Measurements from ENCODE around the gene WNT1. TPM values are rescaled to one million over a fixed set of nuclear protein-coding genes. Genes with fewer than 3 reads are reported as not detected.

The WNT1 gene
- polyA plus RNA-seq, 3 donors, result 0.33 TPM; not detected in 2

DNA sequence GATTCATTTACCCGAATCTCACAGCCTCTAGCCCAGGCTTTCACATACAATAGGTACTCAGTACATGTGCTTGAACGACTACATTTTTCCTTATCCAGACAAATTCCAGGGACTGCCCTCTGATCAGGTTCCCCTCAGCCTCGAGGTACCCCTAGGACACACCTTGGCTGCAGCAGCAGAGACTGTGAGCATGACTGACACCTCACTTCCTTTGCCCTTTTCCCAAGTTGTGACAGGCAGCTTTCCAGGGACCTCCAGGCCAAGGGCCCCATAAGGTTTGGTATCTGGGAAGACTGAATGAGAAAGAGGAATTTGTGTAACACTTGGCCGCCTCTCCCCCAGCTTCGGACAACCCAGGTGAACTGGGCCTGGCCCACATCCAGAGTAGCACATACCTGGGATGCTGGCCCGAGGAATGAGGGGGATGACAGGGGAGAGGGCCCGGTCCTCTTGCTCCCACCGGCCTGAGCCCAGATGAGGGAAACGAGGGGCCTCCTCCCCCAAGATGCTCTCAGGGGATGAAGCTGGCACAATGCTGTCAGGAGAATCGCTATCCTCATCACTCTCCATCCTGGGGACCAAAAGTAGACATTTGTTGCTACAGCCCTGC is 50.6 kb downstream of the WNT1 start:
- peaks cover 95 to 100% of the 10 kb centered on the region in 2 donors for H3K36me3 ChIP-seq (replicated peaks in 1 of 2; ENCODE audit: control insufficient read depth in 1 of 2, insufficient read depth in 2 of 2, low read length in 2 of 2)
- Mint-ChIP-seq H3K9me3 (no peaks in the 10 kb centered on the region), H3K4me1 (peaks cover 14% of the 10 kb centered on the region), H3K27me3 (ENCODE audit: low read depth in 3 of 3) (peaks cover 0 to 1% (median 0%) of the 10 kb centered on the region in 3 donors), H3K36me3 (peaks cover 77 to 96% of the 10 kb centered on the region in 2 donors), H3K4me3 (no peak overlapping the region), H3K27ac (peak overlapping the region in 6 of 7 donors; percentile 38 to 85 (median 78))
- intact Hi-C loops (cut with micrococcal nuclease), result no loop called here
- peaks cover 94% of the 10 kb centered on the region for H4K20me1 ChIP-seq (ENCODE audit: insufficient read depth, low read length)
- no peak overlapping the region for H3K4me3 ChIP-seq (replicated peaks in 1 of 3; ENCODE audit: low read depth in 2 of 3, low read length in 3 of 3)
- H2AFZ ChIP-seq (ENCODE audit: insufficient read depth, low read depth, low read length, poor library complexity, severe bottlenecking), result no peak overlapping the region
- no peaks in the 10 kb centered on the region for H3K4me1 ChIP-seq (ENCODE audit: control insufficient read depth in 1 of 2, insufficient read depth in 2 of 2, low read length in 2 of 2)
- TF ChIP-seq, protein P1, sequence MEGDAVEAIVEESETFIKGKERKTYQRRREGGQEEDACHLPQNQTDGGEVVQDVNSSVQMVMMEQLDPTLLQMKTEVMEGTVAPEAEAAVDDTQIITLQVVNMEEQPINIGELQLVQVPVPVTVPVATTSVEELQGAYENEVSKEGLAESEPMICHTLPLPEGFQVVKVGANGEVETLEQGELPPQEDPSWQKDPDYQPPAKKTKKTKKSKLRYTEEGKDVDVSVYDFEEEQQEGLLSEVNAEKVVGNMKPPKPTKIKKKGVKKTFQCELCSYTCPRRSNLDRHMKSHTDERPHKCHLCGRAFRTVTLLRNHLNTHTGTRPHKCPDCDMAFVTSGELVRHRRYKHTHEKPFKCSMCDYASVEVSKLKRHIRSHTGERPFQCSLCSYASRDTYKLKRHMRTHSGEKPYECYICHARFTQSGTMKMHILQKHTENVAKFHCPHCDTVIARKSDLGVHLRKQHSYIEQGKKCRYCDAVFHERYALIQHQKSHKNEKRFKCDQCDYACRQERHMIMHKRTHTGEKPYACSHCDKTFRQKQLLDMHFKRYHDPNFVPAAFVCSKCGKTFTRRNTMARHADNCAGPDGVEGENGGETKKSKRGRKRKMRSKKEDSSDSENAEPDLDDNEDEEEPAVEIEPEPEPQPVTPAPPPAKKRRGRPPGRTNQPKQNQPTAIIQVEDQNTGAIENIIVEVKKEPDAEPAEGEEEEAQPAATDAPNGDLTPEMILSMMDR (IDR thresholded peaks at IDR 0.05), result no peak
- H3K79me2 ChIP-seq (ENCODE audit: insufficient read depth, low read length), result peaks cover 10% of the 10 kb centered on the region
- H3K27ac ChIP-seq (ENCODE audit: low read depth in 1 of 2, low read length in 2 of 2), result peak overlapping the region in 1 of 2 donors; percentile 59
- H3K27me3 ChIP-seq (ENCODE audit: control insufficient read depth in 2 of 2, insufficient read depth in 2 of 2, low read length in 2 of 2), result no peaks in the 10 kb centered on the region
- H3K9me3 ChIP-seq (replicated peaks in 1 of 2; ENCODE audit: control insufficient read depth in 1 of 2, insufficient read depth in 1 of 2, low read length in 2 of 2), result no peaks in the 10 kb centered on the region
- H3K4me2 ChIP-seq (replicated peaks; ENCODE audit: extremely low read depth, low read length, poor library complexity, severe bottlenecking), result no peak overlapping the region
- WGBS (ENCODE audit: insufficient coverage), result 97% methylated on average over 7 of the region's 10 CpGs
- DNase-seq, result no peak
- no peak overlapping the region for H3K9ac ChIP-seq (ENCODE audit: insufficient read depth, low read length, poor library complexity, severe bottlenecking)

DNA sequence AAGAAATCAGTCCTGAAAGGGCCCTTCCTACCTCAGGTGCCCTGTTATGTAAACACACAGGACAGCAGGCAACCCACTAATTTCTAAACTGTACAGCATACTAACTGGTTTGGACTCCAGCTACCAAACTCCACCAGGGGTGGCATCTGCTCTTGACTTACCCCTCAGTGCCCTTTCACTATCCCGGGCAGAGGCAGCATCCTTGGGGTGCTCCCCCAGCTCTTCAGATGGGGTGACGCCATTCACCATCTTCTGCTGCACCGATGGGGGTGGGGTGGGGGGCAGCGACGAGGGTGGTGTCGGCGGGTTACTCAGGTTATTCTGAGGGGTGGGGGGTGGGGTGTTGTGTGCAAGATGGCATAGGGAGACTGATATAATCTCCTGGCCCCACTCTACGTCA is 52.0 kb downstream of the WNT1 start:
- peak overlapping the region in 1 of 2 donors; percentile 1 for H3K27ac ChIP-seq (ENCODE audit: low read depth in 1 of 2, low read length in 2 of 2)
- no peaks in the 10 kb centered on the region for H3K27me3 ChIP-seq (ENCODE audit: control insufficient read depth in 2 of 2, insufficient read depth in 2 of 2, low read length in 2 of 2)
- no peak overlapping the region for H2AFZ ChIP-seq (ENCODE audit: insufficient read depth, low read depth, low read length, poor library complexity, severe bottlenecking)
- no peaks in the 10 kb centered on the region for H3K9me3 ChIP-seq (replicated peaks in 1 of 2; ENCODE audit: control insufficient read depth in 1 of 2, insufficient read depth in 1 of 2, low read length in 2 of 2)
- H3K79me2 ChIP-seq (ENCODE audit: insufficient read depth, low read length), result peaks cover 10% of the 10 kb centered on the region
- no peak for DNase-seq
- H3K4me3 ChIP-seq (replicated peaks in 1 of 3; ENCODE audit: low read depth in 2 of 3, low read length in 3 of 3), result no peak overlapping the region
- Mint-ChIP-seq H3K9me3 (no peaks in the 10 kb centered on the region), H3K27ac (peak overlapping the region in 4 of 7 donors; percentile 7 to 60 (median 32)), H3K27me3 (ENCODE audit: low read depth in 3 of 3) (peaks cover 0 to 1% (median 0%) of the 10 kb centered on the region in 3 donors), H3K36me3 (peaks cover 79 to 96% of the 10 kb centered on the region in 2 donors), H3K4me3 (no peak overlapping the region), H3K4me1 (peaks cover 14% of the 10 kb centered on the region)
- H3K4me2 ChIP-seq (replicated peaks; ENCODE audit: extremely low read depth, low read length, poor library complexity, severe bottlenecking), result no peak overlapping the region
- intact Hi-C loops (cut with micrococcal nuclease), result no loop called here
- peaks cover 95 to 100% of the 10 kb centered on the region in 2 donors for H3K36me3 ChIP-seq (replicated peaks in 1 of 2; ENCODE audit: control insufficient read depth in 1 of 2, insufficient read depth in 2 of 2, low read length in 2 of 2)
- WGBS (ENCODE audit: insufficient coverage), result no CpG with 5 or more reads among the region's 8 CpGs
- H3K4me1 ChIP-seq (ENCODE audit: control insufficient read depth in 1 of 2, insufficient read depth in 2 of 2, low read length in 2 of 2), result no peaks in the 10 kb centered on the region
- TF ChIP-seq, protein P1 (IDR thresholded peaks at IDR 0.05), result no peak
- no peak overlapping the region for H3K9ac ChIP-seq (ENCODE audit: insufficient read depth, low read length, poor library complexity, severe bottlenecking)
- peaks cover 94% of the 10 kb centered on the region for H4K20me1 ChIP-seq (ENCODE audit: insufficient read depth, low read length)
